Kidney (tissue), 14 donors: ENCODE data around the gene ITPKB. TPM values are rescaled to one million over a fixed set of nuclear protein-coding genes. Genes with fewer than 3 reads are reported as not detected.
A peak's percentile ranks its signal among the peaks of the same experiment; 100 is the strongest.
"Not testable (repeated sequence)": the region's sequence is repeated elsewhere in the genome, so short reads cannot be mapped to it uniquely, and the experiment has no call there.

Source experiments
- DNase-seq, 5 donors: peaks; one replicate each; pipeline ENCODE4 v3.0.0-alpha.2; 2013 to 2020
- FAIRE-seq: peaks from 2 replicates; lab custom pipeline; 2012; peaks lifted over from hg19 to GRCh38; lab: Jason Lieb, UNC
- H3K27ac ChIP-seq, 2 donors: one replicate each; pipeline ENCODE4 v1.7.0; 2013; ENCODE audit warnings: low read depth in 2 of 2, low read length in 2 of 2, inconsistent platforms in 1 of 2
- H3K27me3 ChIP-seq: one replicate; pipeline ENCODE4 v1.7.1; 2013; ENCODE audit warnings: low read length, inconsistent platforms; ENCODE audit not compliant: control insufficient read depth, insufficient read depth
- H3K36me3 ChIP-seq, 3 donors: one replicate each; pipeline versions ENCODE4 v1.7.0 to v1.7.1; 2013; ENCODE audit warnings: low read length in 3 of 3, control low read depth in 1 of 3, inconsistent platforms in 1 of 3; ENCODE audit not compliant: insufficient read depth in 3 of 3, control insufficient read depth in 2 of 3
- H3K4me1 ChIP-seq, 3 donors: one replicate each; pipeline versions ENCODE4 v1.7.0 to v1.7.1; 2013; ENCODE audit warnings: low read length in 3 of 3, inconsistent platforms in 1 of 3, low read depth in 1 of 3; ENCODE audit not compliant: control insufficient read depth in 2 of 3, insufficient read depth in 2 of 3
- H3K4me3 ChIP-seq, 3 donors: one replicate each; pipeline versions ENCODE4 v1.7.0 to v1.8.1; 2013; ENCODE audit warnings: low read length in 3 of 3, control low read depth in 1 of 3, inconsistent platforms in 1 of 3
- H3K9ac ChIP-seq, 3 donors: one replicate each; pipeline versions ENCODE4 v1.7.0 to v1.7.1; 2013; ENCODE audit warnings: low read length in 3 of 3, control low read depth in 1 of 3, inconsistent platforms in 1 of 3
- H3K9me3 ChIP-seq, 3 donors: one replicate each; pipeline versions ENCODE4 v1.7.0 to v1.7.1; 2013; ENCODE audit warnings: low read length in 3 of 3, control low read depth in 1 of 3, inconsistent platforms in 1 of 3; ENCODE audit not compliant: control insufficient read depth in 2 of 3, insufficient read depth in 1 of 3
- intact Hi-C: fragments of 100-400 bp; cut with DNase I; formaldehyde crosslinking; loops from one replicate; pipeline ENCODE4 v1.11.1; 2022
- polyA plus RNA-seq: library from polyadenylated mRNA; stranded (reverse); fragments of 350-450 nt; fragmentation: Illumina TruSeq; extraction: RNeasy Lipid Tissue Mini Kit (QIAGEN cat#74804); gene quantifications from one replicate; pipeline ENCODE4 v1.2.3, GENCODE V29; 2014; ENCODE audit warnings: low read depth, low replicate concordance; ENCODE audit not compliant: insufficient read depth
- total RNA-seq: library from RNA; stranded (reverse); fragmentation: NEBNext Ultra II Directional; extraction: Animal tissue kit (Norgen Biotek cat#: 25700); gene quantifications from one replicate; pipeline ENCODE4 v1.2.1, GENCODE V29; 2021
- TF ChIP-seq, protein P1 (sequence below): IDR thresholded peaks from 3 replicates; pipeline ENCODE4 v1.5.1; 2012; ENCODE audit warnings: mild to moderate bottlenecking, moderate library complexity, borderline replicate concordance; ENCODE audit not compliant: insufficient read depth; ENCODE audit errors: extremely low read depth
- donor health status: control.
- donor health status: control.
- donor health status: control.
- donor health status: control.
- donor health status: control.
- donor health status: DM: yes; HTN: yes; CAD: no.
- donor health status: Normal renal cell carcinoma (clear cell type).

The ITPKB gene
- total and polyA plus RNA-seq, 2 donors from 2014 or later: 20.2 to 39.3 TPM

DNA sequence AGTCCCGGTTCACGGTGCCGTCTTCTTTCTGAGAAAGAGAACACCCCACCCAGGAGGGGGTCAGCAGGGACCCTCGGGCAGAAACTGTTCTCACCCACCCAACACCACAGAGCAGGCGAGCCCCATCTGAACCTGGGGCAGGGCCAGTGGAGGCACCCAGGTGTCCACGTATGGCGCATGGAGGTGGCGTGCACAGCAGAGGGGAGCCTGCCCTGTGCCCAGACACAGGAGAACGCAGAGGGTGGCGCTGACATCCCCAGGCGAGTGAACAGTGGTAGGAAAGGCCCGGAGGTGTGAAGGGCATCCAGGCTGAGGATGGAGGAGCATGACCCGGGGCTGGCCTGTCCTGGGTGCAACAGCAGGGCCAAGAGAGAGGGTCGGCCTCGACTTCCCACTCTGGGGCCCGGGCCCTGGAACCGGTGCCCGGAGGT, 99.4 kb downstream of the ITPKB start:
- Histone ChIP-seq H3K27ac (no peak overlapping the region), H3K4me3 (no peak overlapping the region), H3K36me3 (peaks cover 0 to 6% (median 2%) of the 10 kb centered on the region in 3 donors), H3K27me3 (no peaks in the 10 kb centered on the region), H3K4me1 (no peaks in the 10 kb centered on the region), H3K9me3 (no peaks in the 10 kb centered on the region), H3K9ac (no peak overlapping the region)
- TF ChIP-seq, protein P1, sequence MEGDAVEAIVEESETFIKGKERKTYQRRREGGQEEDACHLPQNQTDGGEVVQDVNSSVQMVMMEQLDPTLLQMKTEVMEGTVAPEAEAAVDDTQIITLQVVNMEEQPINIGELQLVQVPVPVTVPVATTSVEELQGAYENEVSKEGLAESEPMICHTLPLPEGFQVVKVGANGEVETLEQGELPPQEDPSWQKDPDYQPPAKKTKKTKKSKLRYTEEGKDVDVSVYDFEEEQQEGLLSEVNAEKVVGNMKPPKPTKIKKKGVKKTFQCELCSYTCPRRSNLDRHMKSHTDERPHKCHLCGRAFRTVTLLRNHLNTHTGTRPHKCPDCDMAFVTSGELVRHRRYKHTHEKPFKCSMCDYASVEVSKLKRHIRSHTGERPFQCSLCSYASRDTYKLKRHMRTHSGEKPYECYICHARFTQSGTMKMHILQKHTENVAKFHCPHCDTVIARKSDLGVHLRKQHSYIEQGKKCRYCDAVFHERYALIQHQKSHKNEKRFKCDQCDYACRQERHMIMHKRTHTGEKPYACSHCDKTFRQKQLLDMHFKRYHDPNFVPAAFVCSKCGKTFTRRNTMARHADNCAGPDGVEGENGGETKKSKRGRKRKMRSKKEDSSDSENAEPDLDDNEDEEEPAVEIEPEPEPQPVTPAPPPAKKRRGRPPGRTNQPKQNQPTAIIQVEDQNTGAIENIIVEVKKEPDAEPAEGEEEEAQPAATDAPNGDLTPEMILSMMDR: no peak
- peak in 1 of 5 donors; percentile 53 for DNase-seq
- intact Hi-C loops: no loop called here
- FAIRE-seq: no peak

DNA sequence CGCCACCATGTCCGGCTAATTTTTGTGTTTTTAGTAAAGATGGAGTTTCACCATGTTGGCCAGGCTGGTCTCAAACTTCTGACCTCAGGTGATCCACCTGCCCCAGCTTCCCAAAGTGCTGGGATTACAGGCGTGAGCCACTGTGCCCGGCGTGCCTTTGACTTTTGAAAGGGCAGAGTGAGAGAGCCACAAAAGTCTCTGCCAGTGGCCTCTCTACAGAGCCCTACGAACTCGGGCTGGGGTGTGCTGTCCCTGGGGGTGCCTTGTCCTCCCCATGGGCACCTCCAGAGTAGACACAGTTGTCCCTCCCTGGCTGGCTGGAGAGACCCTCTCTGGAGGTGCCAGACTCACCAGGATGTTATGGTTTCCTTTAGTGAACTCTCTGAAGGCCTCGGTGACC, 99.9 kb downstream of the ITPKB start:
- H3K9ac ChIP-seq, H3K27me3 ChIP-seq, intact Hi-C loops, DNase-seq, H3K27ac ChIP-seq, H3K4me3 ChIP-seq, FAIRE-seq, H3K9me3 ChIP-seq, H3K4me1 ChIP-seq: not testable (repeated sequence)
- peaks cover 0 to 11% (median 2%) of the 10 kb centered on the region in 3 donors for H3K36me3 ChIP-seq

GRCh38 chr1:226638608-226639007, 100.5 kb downstream of the ITPKB start:
- no peaks in the 10 kb centered on the region for H3K27me3 ChIP-seq
- peaks cover 0 to 8% (median 2%) of the 10 kb centered on the region in 3 donors for H3K36me3 ChIP-seq

DNA sequence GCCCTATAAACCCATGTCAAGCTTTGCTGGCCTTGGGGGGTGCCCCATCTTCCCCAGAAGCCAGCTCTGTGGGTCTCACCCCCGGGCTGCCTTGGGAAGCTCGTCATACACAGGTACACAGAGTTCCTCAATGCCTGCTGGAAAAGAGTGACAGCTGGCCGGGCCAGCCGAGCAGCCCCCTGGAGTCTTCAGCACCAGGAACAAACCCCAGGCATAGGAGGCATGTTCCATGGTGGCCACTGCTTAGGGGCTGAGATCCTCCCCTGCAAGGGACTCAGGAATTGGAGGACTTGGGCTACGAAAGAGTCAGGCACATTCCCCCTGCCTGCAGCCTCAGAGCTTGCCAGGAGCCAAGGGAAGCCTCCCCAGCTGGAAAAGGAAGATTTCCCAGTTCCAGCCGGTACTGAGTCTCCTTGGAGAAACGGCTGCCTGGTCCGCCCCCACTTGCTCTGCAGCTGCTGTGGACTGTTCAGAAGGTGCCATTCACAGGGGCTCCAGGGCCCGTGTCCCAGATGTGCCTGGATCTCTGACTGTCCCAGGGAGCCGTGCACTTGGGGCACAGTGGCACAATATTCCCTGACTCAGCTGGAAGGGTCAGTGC, 101.0 kb downstream of the ITPKB start:
- no peaks in the 10 kb centered on the region for H3K4me1 ChIP-seq
- DNase-seq (peak in 2 of 5 donors; percentile 21 to 67), FAIRE-seq (no peak)
- H3K36me3 ChIP-seq: peaks cover 0 to 7% (median 2%) of the 10 kb centered on the region in 3 donors
- no peaks in the 10 kb centered on the region for H3K27me3 ChIP-seq
- H3K9ac ChIP-seq: no peak overlapping the region
- intact Hi-C loops: no loop called here
- no peak overlapping the region for H3K27ac ChIP-seq
- H3K9me3 ChIP-seq: no peaks in the 10 kb centered on the region
- no peak overlapping the region for H3K4me3 ChIP-seq
- TF ChIP-seq, protein P1: no peak

More at GRCh38 chr1:226638608-226639007, 100.5 kb downstream of the ITPKB start:
- DNase-seq (peak in 1 of 5 donors; percentile 48), FAIRE-seq (no peak)
- no peak overlapping the region for H3K27ac ChIP-seq
- H3K9ac ChIP-seq: no peak overlapping the region
- intact Hi-C loops: no loop called here
- H3K4me1 ChIP-seq: no peaks in the 10 kb centered on the region
- H3K4me3 ChIP-seq: no peak overlapping the region
- no peaks in the 10 kb centered on the region for H3K9me3 ChIP-seq
- TF ChIP-seq, protein P1: no peak
